Osteoblast (primary cell): Measurements from ENCODE around the gene CYB5RL. TPM values are rescaled to one million over a fixed set of nuclear protein-coding genes. Genes with fewer than 3 reads are reported as not detected.

Experiments
- DNase-seq: peaks from one replicate; pipeline ENCODE4 v3.0.0; 2011; ENCODE audit warnings: low spot score, mixed read lengths; ENCODE audit not compliant: insufficient read length; ENCODE audit errors: missing footprints
- H2AFZ ChIP-seq: 2 replicates; pipeline ENCODE4 v1.6.0; 2011; ENCODE audit warnings: mild to moderate bottlenecking, low read length
- H3K27ac ChIP-seq: 2 replicates; pipeline ENCODE4 v1.5.1; 2011; ENCODE audit warnings: mild to moderate bottlenecking, low read depth, low read length, moderate library complexity
- H3K27me3 ChIP-seq: 2 replicates; pipeline ENCODE4 v1.6.0; 2012; ENCODE audit warnings: mild to moderate bottlenecking, control low read depth, inconsistent platforms, low read length, moderate library complexity; ENCODE audit not compliant: insufficient read depth
- H3K36me3 ChIP-seq: 2 replicates; pipeline ENCODE4 v1.5.1; 2011; ENCODE audit warnings: mild to moderate bottlenecking, low read length, control low read depth, moderate library complexity; ENCODE audit not compliant: insufficient read depth
- H3K4me1 ChIP-seq: 2 replicates; pipeline ENCODE4 v1.5.1; 2011; ENCODE audit warnings: mild to moderate bottlenecking, low read length, control low read depth, moderate library complexity; ENCODE audit not compliant: insufficient read depth
- H3K4me2 ChIP-seq: 2 replicates; pipeline ENCODE4 v1.6.0; 2011; ENCODE audit warnings: mild to moderate bottlenecking, low read length; ENCODE audit not compliant: insufficient read depth
- H3K4me3 ChIP-seq: fragments of 200-600 bp; sonication (generic); 3 replicates; pipeline ENCODE4 v1.5.1; 2012; ENCODE audit warnings: mild to moderate bottlenecking, low read length, inconsistent platforms; ENCODE audit not compliant: insufficient read depth
- H3K79me2 ChIP-seq: 2 replicates; pipeline ENCODE4 v1.6.0; 2012; ENCODE audit warnings: mild to moderate bottlenecking, low read length, control low read depth, inconsistent platforms; ENCODE audit not compliant: insufficient read depth
- H3K9me3 ChIP-seq: 2 replicates; pipeline ENCODE4 v1.5.1; 2011; ENCODE audit warnings: low read depth, low read length, control low read depth
- H4K20me1 ChIP-seq: 2 replicates; pipeline ENCODE4 v1.6.0; 2012; ENCODE audit warnings: mild to moderate bottlenecking, low read length, control low read depth; ENCODE audit not compliant: insufficient read depth
- total RNA-seq: library from RNA; depleted of rRNA; stranded (reverse); fragments of >200 nt; gene quantifications from 2 replicates; pipeline ENCODE4 v1.2.3, GENCODE V29; 2012
- TF ChIP-seq, protein P1 (sequence below): IDR thresholded peaks from 2 replicates; pipeline ENCODE4 v1.5.1; 2011; ENCODE audit warnings: mild to moderate bottlenecking, low read depth, low read length, moderate library complexity; ENCODE audit errors: extremely low read depth

Gene CYB5RL
- total RNA-seq, 1 donor = 11.6 TPM

DNA sequence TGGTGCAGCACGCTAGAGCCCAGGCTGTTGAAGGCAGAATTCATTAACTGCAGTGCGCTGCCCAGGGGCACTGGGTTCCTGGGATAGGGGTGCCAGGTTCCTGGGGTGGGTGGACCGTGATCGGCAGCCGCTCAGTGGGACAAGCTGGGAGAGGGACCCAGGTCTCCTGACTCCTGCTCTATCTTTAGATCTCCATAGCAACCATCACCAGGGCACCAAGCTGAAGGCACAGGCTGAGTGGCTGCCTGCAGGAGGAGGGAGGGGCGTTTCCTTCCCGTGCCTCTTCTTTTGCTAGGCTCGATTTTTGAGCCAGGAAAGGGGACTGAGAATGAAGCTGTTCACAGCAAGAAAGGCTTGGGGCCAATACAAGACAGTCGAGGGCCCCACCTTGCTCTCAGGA lies 26.1 kb downstream of the CYB5RL start:
- Histone ChIP-seq H3K4me1 (no peaks in the 10 kb centered on the region), H3K4me2 (no peak overlapping the region), H3K36me3 (no peaks in the 10 kb centered on the region), H2AFZ (no peak overlapping the region), H4K20me1 (no peaks in the 10 kb centered on the region), H3K9me3 (no peaks in the 10 kb centered on the region), H3K79me2 (no peaks in the 10 kb centered on the region), H3K4me3 (no peak overlapping the region), H3K27ac (no peak overlapping the region), H3K27me3 (no peaks in the 10 kb centered on the region)
- DNase-seq = no peak
- TF ChIP-seq, protein P1, sequence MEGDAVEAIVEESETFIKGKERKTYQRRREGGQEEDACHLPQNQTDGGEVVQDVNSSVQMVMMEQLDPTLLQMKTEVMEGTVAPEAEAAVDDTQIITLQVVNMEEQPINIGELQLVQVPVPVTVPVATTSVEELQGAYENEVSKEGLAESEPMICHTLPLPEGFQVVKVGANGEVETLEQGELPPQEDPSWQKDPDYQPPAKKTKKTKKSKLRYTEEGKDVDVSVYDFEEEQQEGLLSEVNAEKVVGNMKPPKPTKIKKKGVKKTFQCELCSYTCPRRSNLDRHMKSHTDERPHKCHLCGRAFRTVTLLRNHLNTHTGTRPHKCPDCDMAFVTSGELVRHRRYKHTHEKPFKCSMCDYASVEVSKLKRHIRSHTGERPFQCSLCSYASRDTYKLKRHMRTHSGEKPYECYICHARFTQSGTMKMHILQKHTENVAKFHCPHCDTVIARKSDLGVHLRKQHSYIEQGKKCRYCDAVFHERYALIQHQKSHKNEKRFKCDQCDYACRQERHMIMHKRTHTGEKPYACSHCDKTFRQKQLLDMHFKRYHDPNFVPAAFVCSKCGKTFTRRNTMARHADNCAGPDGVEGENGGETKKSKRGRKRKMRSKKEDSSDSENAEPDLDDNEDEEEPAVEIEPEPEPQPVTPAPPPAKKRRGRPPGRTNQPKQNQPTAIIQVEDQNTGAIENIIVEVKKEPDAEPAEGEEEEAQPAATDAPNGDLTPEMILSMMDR = no peak

DNA sequence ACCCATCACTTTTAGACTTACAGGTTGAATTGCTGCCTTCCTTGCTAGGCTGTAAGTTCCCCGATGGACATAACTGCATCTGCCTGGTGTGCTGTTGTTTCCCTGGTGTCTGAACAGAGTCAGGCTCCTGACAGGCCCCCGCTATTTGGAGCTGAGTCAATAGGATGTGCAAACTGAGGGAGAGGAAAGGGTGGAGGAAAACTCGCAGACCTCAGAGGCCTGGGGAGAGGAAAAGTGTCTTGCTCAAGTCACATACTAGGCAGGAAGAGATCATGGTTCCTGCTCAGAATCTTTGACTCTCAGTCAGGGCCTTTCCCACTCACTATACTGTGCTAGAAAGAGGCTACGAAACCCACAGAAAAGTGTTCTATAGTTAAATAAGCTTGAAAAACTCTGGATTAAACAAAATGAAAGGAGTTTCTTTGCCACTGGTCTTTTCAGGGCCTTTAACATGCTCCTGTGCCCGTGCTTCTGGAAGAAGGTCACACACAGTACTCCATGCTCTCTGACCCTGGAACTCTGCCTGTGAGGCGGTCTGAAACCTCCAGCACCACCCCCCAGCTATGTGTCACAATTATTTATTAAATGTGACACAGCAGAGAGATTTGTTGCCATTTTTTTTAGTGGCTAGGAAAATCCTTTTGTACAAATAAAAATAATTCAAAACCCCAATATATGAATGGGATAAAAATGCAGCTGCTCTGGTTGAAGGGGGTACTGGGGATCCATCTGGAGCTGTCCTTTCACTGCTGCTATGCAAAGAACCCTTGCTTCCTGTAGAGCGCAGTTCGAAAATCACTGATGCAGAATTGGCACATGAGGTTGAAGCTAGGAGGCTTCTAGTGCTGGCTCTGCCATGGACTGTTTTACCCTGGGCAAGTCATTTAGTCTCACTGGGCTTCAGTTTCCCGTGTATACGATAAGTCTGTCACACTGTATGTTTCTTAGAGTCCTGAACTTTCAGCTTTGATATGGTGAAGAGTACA lies 26.9 kb downstream of the CYB5RL start:
- Histone ChIP-seq H3K4me1 (no peaks in the 10 kb centered on the region), H3K27ac (no peak overlapping the region), H3K9me3 (no peaks in the 10 kb centered on the region), H3K4me2 (no peak overlapping the region), H3K27me3 (no peaks in the 10 kb centered on the region), H3K4me3 (no peak overlapping the region), H3K79me2 (no peaks in the 10 kb centered on the region), H3K36me3 (no peaks in the 10 kb centered on the region), H2AFZ (no peak overlapping the region), H4K20me1 (no peaks in the 10 kb centered on the region)
- DNase-seq = peak; percentile 85
- TF ChIP-seq, protein P1 = no peak

DNA sequence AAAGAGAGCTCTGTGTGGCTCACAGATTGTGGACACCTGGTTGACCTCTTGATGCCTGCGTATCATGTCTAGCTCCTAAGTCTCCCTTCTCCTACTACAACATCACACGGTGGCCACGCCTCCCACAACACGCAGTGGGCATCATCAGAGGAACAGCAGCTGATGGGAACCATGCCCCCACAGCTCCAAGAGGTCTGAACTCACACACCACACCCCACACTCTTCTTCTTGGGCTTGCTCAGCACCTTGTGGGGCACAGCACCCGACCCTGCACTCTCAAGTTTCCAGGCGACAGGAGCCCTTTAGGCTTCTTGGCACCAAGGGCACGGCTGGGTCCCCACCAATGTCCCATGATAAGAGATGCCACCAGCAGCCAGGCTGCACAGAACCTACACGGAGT lies 28.2 kb downstream of the CYB5RL start:
- Histone ChIP-seq H3K27ac (no peak overlapping the region), H4K20me1 (no peaks in the 10 kb centered on the region), H2AFZ (no peak overlapping the region), H3K4me3 (no peak overlapping the region), H3K9me3 (no peaks in the 10 kb centered on the region), H3K36me3 (no peaks in the 10 kb centered on the region), H3K79me2 (no peaks in the 10 kb centered on the region), H3K4me1 (no peaks in the 10 kb centered on the region), H3K27me3 (no peaks in the 10 kb centered on the region), H3K4me2 (no peak overlapping the region)
- no peak for DNase-seq
- TF ChIP-seq, protein P1 = no peak

DNA sequence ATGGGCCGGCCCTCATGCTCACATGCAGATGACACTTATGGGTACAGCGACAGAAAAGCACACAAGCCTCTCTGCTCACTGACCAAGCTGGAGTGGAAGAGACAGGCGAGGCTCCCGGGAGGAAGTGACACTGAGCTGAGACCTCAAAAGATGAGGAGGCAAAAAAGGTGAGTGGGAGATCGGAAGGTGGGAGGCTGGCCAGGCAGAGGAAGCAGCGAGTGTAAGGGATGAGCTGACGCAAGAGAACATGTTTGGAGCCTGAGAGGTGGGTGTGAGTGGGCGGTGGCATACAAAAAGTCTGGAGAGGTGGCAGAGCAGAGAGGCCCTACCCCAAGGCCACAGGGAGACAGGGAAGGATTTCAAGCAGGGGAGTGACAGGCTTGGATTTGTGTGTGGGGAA lies 28.8 kb downstream of the CYB5RL start:
- Histone ChIP-seq H4K20me1 (no peaks in the 10 kb centered on the region), H3K36me3 (no peaks in the 10 kb centered on the region), H2AFZ (no peak overlapping the region), H3K27me3 (no peaks in the 10 kb centered on the region), H3K4me3 (no peak overlapping the region), H3K9me3 (no peaks in the 10 kb centered on the region), H3K4me2 (no peak overlapping the region), H3K27ac (no peak overlapping the region), H3K4me1 (no peaks in the 10 kb centered on the region), H3K79me2 (no peaks in the 10 kb centered on the region)
- TF ChIP-seq, protein P1 = no peak
- DNase-seq = no peak
